ENCODE results near the gene SEC63.

The SEC63 gene

DNA sequence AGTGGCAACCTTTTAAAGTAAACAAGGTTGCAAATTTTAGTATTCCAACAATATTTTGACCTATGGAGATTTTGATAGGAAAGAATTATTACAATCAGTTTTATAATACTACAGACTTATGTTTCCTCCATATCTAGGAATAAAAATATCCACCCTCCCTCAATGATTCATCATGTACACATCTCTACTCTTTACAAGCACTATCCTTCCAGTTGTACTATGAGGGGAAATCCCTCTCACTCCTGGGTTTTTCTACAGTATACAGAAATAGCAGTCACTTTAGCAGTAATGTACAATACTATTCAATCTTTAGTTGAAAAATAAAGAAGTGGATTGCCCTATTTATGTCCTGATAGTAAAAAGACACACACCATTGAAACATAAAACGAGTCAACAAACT, 87.6 kb downstream of the SEC63 start:
- peak; percentile 29 for DNase-seq (ENCODE audit: low read depth, low spot score)
- in situ Hi-C loops (cut with HindIII; ENCODE audit: low sequenced_read_pairs), result no loop called here
- TF ChIP-seq, protein P1, sequence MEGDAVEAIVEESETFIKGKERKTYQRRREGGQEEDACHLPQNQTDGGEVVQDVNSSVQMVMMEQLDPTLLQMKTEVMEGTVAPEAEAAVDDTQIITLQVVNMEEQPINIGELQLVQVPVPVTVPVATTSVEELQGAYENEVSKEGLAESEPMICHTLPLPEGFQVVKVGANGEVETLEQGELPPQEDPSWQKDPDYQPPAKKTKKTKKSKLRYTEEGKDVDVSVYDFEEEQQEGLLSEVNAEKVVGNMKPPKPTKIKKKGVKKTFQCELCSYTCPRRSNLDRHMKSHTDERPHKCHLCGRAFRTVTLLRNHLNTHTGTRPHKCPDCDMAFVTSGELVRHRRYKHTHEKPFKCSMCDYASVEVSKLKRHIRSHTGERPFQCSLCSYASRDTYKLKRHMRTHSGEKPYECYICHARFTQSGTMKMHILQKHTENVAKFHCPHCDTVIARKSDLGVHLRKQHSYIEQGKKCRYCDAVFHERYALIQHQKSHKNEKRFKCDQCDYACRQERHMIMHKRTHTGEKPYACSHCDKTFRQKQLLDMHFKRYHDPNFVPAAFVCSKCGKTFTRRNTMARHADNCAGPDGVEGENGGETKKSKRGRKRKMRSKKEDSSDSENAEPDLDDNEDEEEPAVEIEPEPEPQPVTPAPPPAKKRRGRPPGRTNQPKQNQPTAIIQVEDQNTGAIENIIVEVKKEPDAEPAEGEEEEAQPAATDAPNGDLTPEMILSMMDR (IDR thresholded peaks at IDR 0.05; ENCODE audit: low read depth, low read length), result no peak
- no peak overlapping the region for H3K4me3 ChIP-seq (ENCODE audit: low read depth, low read length)

DNA sequence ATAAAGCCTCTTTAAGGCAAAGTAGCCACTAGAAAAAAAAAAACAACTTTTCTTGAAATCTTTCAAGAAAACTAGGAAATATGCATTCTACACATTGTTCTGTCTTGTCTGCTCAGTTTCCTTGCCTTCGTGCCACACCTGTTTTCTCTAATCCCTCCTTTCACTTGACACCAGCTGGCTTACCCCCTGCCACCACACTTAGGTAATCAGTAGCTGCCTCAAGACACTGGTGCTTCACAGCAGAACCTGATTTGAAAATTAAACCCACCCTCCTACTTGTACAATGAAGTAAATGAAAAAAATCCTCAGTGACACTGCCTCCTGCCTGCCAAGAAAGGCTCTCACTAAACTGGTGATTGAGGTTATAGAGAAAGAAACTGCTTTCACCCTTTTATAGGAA, 88.1 kb downstream of the SEC63 start:
- H3K4me3 ChIP-seq (ENCODE audit: low read depth, low read length), result no peak overlapping the region
- in situ Hi-C loops (cut with HindIII; ENCODE audit: low sequenced_read_pairs), result no loop called here
- TF ChIP-seq, protein P1 (IDR thresholded peaks at IDR 0.05; ENCODE audit: low read depth, low read length), result no peak
- DNase-seq (ENCODE audit: low read depth, low spot score), result no peak

DNA sequence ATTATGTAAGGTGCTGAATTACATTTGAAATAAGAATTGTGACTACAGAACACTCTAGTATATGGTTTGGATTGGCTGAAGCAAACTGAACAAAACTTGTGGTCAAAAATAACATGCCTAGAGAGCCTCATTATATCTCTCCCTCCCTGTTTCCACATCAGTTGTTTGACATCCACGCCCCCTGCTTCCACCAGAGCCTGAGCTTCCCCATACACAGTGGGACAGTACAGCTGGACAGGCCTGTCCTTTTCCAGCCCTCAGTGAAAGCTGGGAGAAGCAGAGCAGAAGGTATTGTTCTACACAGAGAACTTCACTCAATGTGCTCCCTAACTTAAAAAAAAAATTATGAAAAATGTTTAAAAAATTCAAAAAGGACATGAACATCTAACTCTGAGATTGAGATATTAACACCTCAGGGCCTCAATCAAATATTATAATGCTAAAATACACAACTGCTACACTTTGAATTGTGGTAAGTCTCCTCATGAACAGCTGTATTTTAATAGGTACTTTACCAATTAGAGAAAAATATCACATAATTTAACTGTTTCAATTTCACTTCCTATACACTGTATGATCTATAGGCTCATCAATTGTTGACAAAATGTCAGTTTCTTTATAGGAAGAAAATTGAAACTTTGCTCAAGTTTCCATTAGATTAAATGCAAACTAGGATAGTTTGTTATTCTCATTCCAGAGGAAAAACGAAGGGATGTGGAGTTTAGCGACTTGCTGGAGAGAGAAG, 89.0 kb downstream of the SEC63 start:
- TF ChIP-seq, protein P1 (IDR thresholded peaks at IDR 0.05; ENCODE audit: low read depth, low read length), result no peak
- in situ Hi-C loops (cut with HindIII; ENCODE audit: low sequenced_read_pairs), result no loop called here
- no peak overlapping the region for H3K4me3 ChIP-seq (ENCODE audit: low read depth, low read length)
- no peak for DNase-seq (ENCODE audit: low read depth, low spot score)

DNA sequence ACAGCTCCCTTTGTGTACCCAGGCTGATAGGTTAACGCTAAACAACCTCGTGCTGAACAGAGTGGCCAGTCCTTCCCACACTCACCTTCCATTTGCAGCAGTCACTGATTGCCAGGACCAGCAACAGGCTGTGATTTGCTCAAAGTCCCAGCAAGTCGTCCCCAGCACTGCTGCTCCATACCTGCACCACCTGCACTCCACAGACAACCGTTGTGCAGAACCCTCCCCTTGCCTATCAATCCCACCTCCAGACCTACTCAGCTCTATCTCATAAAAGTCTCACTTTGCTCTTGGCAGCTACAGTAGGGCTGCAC, 90.7 kb downstream of the SEC63 start:
- no peak overlapping the region for H3K4me3 ChIP-seq (ENCODE audit: low read depth, low read length)
- in situ Hi-C loops (cut with HindIII; ENCODE audit: low sequenced_read_pairs), result no loop called here
- DNase-seq (ENCODE audit: low read depth, low spot score), result no peak
- TF ChIP-seq, protein P1 (IDR thresholded peaks at IDR 0.05; ENCODE audit: low read depth, low read length), result no peak

DNA sequence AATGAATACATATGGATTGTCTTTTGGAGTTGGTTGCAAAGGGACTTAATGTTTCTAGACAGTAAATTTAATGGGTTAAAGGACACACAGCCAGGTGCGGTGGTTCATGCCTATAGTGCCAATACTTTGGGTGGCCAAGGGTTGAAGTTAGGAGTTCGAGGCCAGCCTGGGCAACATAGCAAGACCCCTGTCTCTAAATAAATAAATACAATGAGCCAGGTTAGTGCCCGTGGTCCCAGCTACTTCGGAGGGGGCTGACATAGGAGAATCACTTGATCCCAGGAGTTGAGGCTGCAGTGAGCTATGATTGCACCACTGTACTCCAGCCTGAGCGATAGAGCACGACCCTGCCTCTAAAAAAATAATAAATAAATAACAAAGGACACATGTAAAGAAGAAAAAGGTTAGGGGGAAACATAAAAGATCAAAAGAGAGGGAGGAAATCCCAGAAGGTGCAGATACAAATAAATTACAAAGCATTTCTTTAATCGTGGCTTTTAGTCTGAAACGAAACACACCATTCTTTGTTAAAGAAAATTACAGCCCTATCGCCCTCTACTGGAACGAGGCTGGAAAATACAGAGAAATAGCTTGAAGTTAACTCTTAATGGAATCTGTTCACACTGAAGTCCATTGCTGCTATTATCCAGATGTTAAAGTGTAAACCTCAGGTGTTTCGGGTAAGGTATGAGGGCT, 91.3 kb downstream of the SEC63 start:
- in situ Hi-C loops (cut with HindIII; ENCODE audit: low sequenced_read_pairs), result no loop called here
- H3K4me3 ChIP-seq (ENCODE audit: low read depth, low read length), result no peak overlapping the region
- TF ChIP-seq, protein P1 (IDR thresholded peaks at IDR 0.05; ENCODE audit: low read depth, low read length), result peak; percentile 53
- DNase-seq (ENCODE audit: low read depth, low spot score), result peak; percentile 27

DNA sequence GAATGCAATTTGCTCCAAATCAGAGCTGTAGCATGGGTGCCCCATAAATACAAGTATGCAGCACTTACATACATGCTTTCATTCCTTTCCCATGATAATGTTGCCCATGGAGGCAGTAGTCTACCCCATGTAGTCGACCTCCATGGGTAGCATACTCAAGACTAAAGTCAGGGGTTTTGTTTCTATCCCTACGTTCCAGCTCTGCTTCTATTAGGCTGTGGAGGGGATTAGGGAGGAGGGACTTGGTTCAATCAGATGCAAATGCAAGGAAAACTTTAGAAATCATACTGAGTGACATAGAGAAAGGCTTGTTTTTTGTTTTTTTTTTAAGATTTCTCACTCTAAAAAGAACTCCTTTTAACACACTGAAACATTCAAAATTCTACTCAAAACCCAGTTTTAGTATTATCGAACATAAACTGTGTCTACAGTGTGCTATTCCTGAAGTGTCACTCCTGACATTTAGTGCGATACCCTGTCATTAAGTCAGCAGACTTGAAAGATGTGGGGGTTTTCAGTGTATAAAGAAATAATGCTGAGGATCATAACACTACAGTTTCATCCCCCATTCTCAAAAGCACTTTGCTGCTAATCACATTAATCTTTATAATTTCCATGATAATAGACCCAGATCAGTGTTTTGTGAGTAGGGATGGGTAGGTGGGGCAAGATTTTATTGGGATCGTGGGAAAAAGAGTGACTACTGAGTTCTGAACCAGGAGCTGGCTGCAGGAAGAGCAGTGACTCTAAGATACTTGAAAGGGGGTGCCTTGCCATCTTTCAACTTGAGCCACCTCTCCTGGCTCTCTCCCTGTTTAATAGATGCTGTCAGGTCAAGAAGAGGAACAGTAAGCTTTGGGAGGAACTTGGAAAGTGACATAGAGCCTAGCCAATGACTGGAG, 93.5 kb downstream of the SEC63 start:
- in situ Hi-C loops (cut with HindIII; ENCODE audit: low sequenced_read_pairs), result no loop called here
- TF ChIP-seq, protein P1 (IDR thresholded peaks at IDR 0.05; ENCODE audit: low read depth, low read length), result no peak
- DNase-seq (ENCODE audit: low read depth, low spot score), result no peak
- H3K4me3 ChIP-seq (ENCODE audit: low read depth, low read length), result no peak overlapping the region

Measured in astrocyte of the spinal cord (primary cell).